DMS53 treated with DMSO at 0.1 percent for 48 hours (cell line): ENCODE results near the gene SHD.
"Not testable (repeated sequence)": the region's sequence is repeated elsewhere in the genome, so short reads cannot be mapped to it uniquely, and the experiment has no call there.

Experiments
- DNase-seq: peaks from one replicate; lab custom pipeline; 2025; ENCODE audit not compliant: unreplicated experiment; lab: John Stamatoyannopoulos, UW

The SHD gene, protein sequence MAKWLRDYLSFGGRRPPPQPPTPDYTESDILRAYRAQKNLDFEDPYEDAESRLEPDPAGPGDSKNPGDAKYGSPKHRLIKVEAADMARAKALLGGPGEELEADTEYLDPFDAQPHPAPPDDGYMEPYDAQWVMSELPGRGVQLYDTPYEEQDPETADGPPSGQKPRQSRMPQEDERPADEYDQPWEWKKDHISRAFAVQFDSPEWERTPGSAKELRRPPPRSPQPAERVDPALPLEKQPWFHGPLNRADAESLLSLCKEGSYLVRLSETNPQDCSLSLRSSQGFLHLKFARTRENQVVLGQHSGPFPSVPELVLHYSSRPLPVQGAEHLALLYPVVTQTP

DNA sequence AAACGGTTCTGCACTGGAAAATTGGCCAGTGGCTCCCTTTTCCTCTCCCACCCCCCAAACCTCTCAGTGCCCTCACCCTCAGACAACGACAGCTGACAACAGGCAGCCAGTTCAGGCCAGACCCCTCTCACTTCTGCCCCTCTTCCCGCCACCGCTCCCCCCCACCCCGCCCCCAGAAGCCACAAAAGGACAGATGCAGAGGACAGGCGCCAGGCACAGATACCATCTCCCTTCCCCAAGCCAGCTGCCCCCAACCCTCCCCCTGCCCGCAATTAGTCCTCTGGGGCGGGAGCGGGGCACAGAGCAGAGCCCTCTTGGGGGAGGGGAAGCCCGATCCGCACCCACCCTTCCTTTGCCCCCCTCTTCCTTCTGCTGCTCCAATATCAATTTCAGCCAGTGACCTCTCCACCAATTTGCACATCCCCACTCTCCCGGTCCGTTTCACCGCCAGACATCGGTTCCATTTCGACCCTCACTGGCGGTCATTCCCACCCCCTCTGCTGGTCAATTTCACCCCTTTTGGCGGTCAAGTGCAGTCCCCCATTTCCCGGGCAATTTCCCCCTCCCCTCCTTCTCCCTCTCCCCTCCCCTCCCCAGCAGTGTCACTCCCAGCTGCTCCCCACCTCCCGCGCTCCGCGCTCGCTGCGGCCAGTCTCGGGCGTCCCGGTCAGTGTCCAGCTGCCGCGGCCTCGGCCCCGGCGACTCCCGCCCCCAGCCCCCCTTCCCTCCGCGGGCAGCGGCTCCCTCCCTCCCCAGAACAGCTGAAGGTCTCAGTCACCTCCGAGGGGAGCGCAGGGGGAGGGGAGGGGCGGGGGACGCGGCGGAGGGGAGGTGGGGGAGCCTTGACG, at the start of gene SHD:
TSS of gene SHD (plus strand) at position 848 of the 848 bp plus-strand sequence. CDS start 798 bp downstream, outside the sequence.
- DNase-seq, result no peak

DNA sequence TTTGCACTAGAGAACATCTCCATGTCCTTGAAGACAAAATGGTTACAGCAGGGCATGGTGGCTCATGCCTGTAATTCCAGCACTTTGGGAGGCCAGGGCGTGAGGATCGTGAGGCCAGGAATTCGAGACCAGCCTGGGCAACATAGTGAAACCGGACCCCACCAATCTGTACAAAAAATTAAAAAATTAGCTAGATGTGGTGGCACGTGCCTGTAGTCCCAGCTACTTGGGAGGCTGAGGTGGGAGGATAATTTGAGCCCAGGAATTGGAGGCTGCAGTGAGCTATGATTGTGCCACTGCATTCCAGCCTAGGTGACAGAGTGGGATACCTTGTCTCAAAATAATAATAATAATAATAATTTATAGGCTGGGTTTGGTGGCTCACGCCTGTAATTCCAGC, 48.8 kb upstream of the SHD start:
- not testable (repeated sequence) for DNase-seq

DNA sequence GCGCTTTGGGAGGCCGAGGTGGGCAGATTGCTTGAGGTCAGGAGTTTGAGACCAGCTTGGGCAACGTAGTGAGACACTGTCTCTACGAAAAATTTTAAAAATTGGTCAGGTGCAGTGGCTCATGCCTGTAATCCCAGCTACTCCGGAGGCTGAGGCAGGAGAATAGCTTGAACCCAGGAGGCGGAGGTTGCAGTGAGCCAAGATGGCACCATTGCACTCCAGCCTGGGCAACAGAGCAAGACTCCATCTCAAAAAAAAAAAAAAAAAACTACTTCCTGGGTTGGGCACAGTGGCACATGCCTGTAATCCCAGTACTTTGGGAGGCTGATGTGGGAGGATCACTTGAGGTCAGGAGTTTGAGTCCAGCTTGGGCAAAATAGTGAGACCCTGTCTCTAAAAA, 47.5 kb upstream of the SHD start:
- not testable (repeated sequence) for DNase-seq

GRCh38 chr19:4232139-4232538, 46.9 kb upstream of the SHD start:
- not testable (repeated sequence) for DNase-seq

DNA sequence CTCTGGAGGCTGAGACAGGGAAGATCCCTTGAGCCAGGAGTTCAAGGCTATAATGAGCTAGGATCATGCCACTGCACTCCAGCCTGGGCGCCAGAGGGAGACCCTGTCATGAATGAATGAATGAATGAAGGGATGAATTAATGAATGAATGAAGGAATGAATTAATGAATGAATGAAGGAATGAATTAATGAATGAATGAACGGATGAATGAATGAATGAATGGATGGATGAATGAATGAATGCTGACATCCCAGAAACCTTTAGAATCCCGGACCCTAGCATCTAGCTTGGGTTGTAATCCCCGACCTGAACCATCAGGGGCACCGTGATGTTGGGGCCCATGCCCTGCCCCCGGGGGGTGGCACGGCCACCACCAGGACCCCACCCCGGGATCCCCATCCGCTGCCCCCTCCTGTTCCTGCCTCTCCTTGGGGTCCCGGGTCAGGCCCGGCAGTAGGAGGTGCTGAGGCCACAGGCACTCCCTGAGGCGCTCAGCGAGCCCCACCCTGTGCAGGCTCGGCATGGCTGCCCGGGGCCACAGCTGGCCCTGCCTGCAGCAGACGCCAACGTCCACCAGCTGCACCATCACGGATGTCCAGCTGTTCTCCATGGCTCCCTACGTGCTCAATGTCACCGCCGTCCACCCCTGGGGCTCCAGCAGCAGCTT, 46.3 kb upstream of the SHD start:
- DNase-seq, result no peak

GRCh38 chr19:4233282-4233853, 45.7 kb upstream of the SHD start:
- DNase-seq, result no peak

GRCh38 chr19:4234142-4234861, 44.8 kb upstream of the SHD start:
- DNase-seq, result no peak

GRCh38 chr19:4234862-4235201, 44.2 kb upstream of the SHD start:
- no peak for DNase-seq

DNA sequence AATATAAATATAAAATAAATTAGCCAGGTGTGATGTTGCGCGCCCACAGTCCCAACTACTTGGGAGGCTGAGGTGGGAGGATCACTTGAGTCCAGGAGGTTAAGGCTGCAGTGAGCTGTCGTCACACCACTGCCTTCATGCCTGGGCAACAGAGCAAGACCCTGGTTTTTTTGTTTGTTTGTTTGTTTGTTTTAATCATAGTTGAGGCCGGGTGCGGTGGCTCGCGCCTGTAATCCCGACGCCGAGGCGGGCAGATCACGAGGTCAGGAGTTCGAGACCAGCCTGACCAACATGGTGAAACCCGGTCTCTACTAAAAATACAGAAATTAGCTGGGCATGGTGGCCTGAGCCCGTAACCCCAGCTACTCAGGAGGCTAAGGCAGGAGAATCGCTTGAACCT, 41.6 kb upstream of the SHD start:
- not testable (repeated sequence) for DNase-seq

DNA sequence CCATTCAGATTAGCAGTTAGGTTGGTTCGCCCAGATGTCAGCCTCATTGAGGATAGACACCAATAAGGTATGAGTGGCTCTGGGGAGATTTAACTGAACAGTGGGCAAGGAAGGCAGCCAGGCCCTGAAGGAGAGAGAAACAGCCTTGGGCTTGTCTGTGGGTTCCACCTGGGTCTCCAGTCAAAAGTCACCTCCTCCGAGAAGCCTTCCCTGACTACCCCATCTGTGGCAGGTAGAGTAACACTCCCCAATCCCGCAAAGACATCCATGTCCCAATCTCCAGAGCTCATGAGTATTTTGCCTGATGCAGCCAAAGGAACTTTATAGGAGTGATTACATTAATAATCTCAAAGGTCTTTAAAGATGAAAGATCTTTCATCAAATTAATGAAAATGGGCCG, 40.2 kb upstream of the SHD start:
- no peak for DNase-seq

GRCh38 chr19:4241824-4242430, 37.1 kb upstream of the SHD start:
- no peak for DNase-seq

GRCh38 chr19:4245938-4246337, 33.1 kb upstream of the SHD start:
- DNase-seq, result not testable (repeated sequence)

DNA sequence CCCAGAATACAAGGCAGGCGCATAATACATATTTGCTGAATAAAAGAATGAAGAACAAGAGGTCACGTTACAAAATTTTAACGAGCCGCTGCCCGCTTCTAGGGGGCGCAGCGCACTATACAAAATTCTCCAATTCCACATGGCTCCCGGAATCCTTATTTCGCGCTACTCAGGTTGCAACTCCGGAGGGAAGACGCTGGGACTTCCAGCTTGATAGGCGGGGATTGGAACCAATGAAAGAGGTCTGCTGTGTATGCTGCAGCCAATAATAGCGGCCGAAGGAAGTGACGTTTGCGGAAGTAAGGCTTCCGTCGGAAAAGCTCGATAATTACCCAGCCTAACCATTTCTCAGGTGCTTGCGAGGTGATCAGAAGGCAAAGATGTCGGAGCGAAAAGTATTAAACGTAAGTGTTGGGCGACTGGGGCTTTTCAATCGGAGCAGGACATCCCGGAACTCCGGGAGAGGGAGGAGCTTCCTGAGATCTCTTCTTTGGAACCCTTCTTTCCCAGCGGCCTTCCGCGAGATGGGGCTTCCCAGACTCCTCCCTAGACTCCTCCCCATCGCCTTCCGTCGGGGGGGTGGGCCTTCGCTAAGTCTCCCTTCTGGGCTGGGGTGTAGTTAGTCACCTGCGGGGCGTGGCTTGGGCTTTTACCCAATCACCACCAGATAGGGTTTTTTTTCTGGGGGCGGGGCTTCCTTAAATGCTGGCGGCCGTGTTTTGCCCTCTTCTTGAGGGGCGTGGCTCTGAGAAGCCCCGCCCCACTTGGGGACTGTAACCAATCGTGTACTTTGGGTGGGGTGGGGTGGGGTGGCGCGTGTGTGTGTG, 32.1 kb upstream of the SHD start, which contains the start of gene YJU2:
TSS of gene YJU2 (plus strand) at position 314 of the 827 bp plus-strand sequence. CDS start at position 381, 67 bp downstream.
- DNase-seq, result peak; percentile 91

DNA sequence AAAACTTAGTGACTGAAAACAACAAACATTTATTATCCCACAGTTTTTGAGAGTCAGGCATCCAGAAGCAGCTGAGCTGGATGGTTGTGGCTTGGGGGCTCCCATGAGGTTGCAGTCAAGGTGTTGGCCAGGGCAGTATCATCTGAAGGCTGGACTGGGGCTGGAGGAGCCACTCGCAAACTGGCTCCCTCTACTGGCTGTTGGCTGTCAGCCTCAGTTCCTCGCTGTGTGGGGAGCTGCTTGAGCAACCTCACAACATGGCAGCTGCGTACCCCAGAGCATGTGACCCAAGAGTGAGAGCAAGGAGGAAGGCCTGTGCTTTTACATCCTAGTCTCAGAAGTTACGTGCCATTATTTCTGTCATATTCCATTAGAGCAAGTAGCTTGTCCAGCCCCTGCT, 22.5 kb upstream of the SHD start:
- DNase-seq, result no peak

GRCh38 chr19:4257025-4257424, 22.0 kb upstream of the SHD start:
- DNase-seq, result no peak

DNA sequence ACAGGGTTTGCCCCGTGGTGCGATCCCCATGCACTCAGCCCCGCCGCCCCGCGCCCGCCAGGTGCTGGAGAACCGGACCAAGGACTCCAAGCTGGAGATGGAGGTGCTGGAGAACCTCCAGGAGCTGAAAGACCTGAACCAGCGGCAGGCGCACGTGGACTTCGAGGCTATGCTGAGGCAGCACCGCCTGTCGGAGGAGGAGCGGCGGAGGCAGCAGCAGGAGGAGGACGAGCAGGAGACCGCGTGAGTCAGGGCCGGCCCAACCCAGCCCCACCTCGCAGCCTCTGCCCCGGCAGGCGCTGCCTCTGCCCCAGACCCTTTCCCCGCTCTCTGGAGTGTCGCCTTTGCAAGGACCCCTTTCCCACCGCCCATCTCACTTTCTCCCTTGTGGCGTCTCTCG, 20.9 kb upstream of the SHD start:
- no peak for DNase-seq

GRCh38 chr19:4260613-4261191, 18.4 kb upstream of the SHD start:
- no peak for DNase-seq

GRCh38 chr19:4264812-4265211, 14.3 kb upstream of the SHD start:
- no peak for DNase-seq
